A673 (cell line): ENCODE results near the gene LRRC4C.

Source experiments
- EZH2 ChIP-seq: fragments of 200-600 bp; sonication (generic); IDR thresholded peaks from 2 replicates; pipeline ENCODE4 v1.6.1; 2017; ENCODE audit warnings: borderline replicate concordance, low read depth, mild to moderate bottlenecking, mixed read lengths, antibody characterized with exemption, low read length; ENCODE audit not compliant: poor library complexity, severe bottlenecking
- TF ChIP-seq, protein P1 (sequence below): fragments of 300-800, 200-600 bp; sonication (generic); conservative IDR thresholded peaks from 2 replicates; pipeline ENCODE4 v1.5.1; 2017; ENCODE audit warnings: low read depth, mild to moderate bottlenecking, antibody characterized with exemption, low read length, moderate library complexity, mixed read lengths

GRCh38 chr11:41175304-41175972 is 284.0 kb downstream of the LRRC4C start:
- TF ChIP-seq, protein P1, sequence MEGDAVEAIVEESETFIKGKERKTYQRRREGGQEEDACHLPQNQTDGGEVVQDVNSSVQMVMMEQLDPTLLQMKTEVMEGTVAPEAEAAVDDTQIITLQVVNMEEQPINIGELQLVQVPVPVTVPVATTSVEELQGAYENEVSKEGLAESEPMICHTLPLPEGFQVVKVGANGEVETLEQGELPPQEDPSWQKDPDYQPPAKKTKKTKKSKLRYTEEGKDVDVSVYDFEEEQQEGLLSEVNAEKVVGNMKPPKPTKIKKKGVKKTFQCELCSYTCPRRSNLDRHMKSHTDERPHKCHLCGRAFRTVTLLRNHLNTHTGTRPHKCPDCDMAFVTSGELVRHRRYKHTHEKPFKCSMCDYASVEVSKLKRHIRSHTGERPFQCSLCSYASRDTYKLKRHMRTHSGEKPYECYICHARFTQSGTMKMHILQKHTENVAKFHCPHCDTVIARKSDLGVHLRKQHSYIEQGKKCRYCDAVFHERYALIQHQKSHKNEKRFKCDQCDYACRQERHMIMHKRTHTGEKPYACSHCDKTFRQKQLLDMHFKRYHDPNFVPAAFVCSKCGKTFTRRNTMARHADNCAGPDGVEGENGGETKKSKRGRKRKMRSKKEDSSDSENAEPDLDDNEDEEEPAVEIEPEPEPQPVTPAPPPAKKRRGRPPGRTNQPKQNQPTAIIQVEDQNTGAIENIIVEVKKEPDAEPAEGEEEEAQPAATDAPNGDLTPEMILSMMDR: peak; percentile 22; the same call in 1 of the 2 replicates
- no peak for TF ChIP-seq EZH2
